ENCODE measurements around the gene TWSG1. TPM values are rescaled to one million over a fixed set of nuclear protein-coding genes. Genes with fewer than 3 reads are reported as not detected.

The TWSG1 gene
- polyA plus RNA-seq, 3 donors = 1.6 to 5.5 (median 3.9) TPM

DNA sequence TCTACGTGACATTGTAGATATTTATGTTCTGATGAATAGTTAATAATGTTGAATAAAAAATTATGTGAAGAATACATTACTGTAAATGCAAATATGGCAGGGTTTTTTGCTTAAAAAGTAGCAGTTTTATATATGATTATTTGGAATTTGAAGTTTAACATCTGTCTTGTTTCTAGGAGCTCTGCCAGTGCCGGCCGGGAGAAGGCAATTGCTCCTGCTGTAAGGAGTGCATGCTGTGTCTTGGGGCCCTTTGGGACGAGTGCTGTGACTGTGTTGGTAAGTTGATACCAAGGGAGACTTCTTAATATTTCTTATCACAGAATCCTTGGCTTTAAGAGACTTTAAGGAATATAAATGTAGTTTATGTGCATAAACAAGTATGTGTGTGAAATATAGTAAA lies 25.2 kb downstream of the TWSG1 start:
- Histone ChIP-seq H2AFZ (ENCODE audit: insufficient read depth, low read depth, low read length, poor library complexity, severe bottlenecking) (no peak overlapping the region), H3K79me2 (ENCODE audit: insufficient read depth, low read length) (no peaks in the 10 kb centered on the region), H3K4me2 (replicated peaks; ENCODE audit: extremely low read depth, low read length, poor library complexity, severe bottlenecking) (no peak overlapping the region), H3K36me3 (replicated peaks in 1 of 2; ENCODE audit: control insufficient read depth in 1 of 2, insufficient read depth in 2 of 2, low read length in 2 of 2) (no peaks in the 10 kb centered on the region), H3K4me3 (replicated peaks in 1 of 3; ENCODE audit: low read depth in 2 of 3, low read length in 3 of 3) (no peak overlapping the region), H3K27me3 (ENCODE audit: control insufficient read depth in 2 of 2, insufficient read depth in 2 of 2, low read length in 2 of 2) (no peaks in the 10 kb centered on the region), H4K20me1 (ENCODE audit: insufficient read depth, low read length) (no peaks in the 10 kb centered on the region), H3K4me1 (ENCODE audit: control insufficient read depth in 1 of 2, insufficient read depth in 2 of 2, low read length in 2 of 2) (no peaks in the 10 kb centered on the region), H3K27ac (ENCODE audit: low read depth in 1 of 2, low read length in 2 of 2) (no peak overlapping the region), H3K9ac (ENCODE audit: insufficient read depth, low read length, poor library complexity, severe bottlenecking) (no peak overlapping the region), H3K9me3 (replicated peaks in 1 of 2; ENCODE audit: control insufficient read depth in 1 of 2, insufficient read depth in 1 of 2, low read length in 2 of 2) (no peaks in the 10 kb centered on the region)
- peaks cover 8% of the 10 kb centered on the region for H3K4me1 Mint-ChIP-seq
- H3K27ac Mint-ChIP-seq = no peak overlapping the region
- peaks cover 0 to 3% (median 0%) of the 10 kb centered on the region in 3 donors for H3K27me3 Mint-ChIP-seq (ENCODE audit: low read depth in 3 of 3)
- intact Hi-C loops (cut with micrococcal nuclease) = no loop called here
- no peak for TF ChIP-seq CTCF (IDR thresholded peaks at IDR 0.05)
- no peaks in the 10 kb centered on the region for H3K9me3 Mint-ChIP-seq
- no peak for DNase-seq
- H3K4me3 Mint-ChIP-seq = no peak overlapping the region
- peaks cover 3 to 7% of the 10 kb centered on the region in 2 donors for H3K36me3 Mint-ChIP-seq
- WGBS (ENCODE audit: insufficient coverage) = 100% methylated on average over 1 of the region's 4 CpGs

- no peak for DNase-seq
- Histone ChIP-seq H3K27ac (ENCODE audit: low read depth in 1 of 2, low read length in 2 of 2) (no peak overlapping the region), H3K9ac (ENCODE audit: insufficient read depth, low read length, poor library complexity, severe bottlenecking) (no peak overlapping the region), H3K36me3 (replicated peaks in 1 of 2; ENCODE audit: control insufficient read depth in 1 of 2, insufficient read depth in 2 of 2, low read length in 2 of 2) (no peaks in the 10 kb centered on the region), H3K4me1 (ENCODE audit: control insufficient read depth in 1 of 2, insufficient read depth in 2 of 2, low read length in 2 of 2) (no peaks in the 10 kb centered on the region), H3K79me2 (ENCODE audit: insufficient read depth, low read length) (no peaks in the 10 kb centered on the region), H3K9me3 (replicated peaks in 1 of 2; ENCODE audit: control insufficient read depth in 1 of 2, insufficient read depth in 1 of 2, low read length in 2 of 2) (no peaks in the 10 kb centered on the region), H3K4me3 (replicated peaks in 1 of 3; ENCODE audit: low read depth in 2 of 3, low read length in 3 of 3) (no peak overlapping the region), H3K4me2 (replicated peaks; ENCODE audit: extremely low read depth, low read length, poor library complexity, severe bottlenecking) (no peak overlapping the region), H4K20me1 (ENCODE audit: insufficient read depth, low read length) (no peaks in the 10 kb centered on the region), H2AFZ (ENCODE audit: insufficient read depth, low read depth, low read length, poor library complexity, severe bottlenecking) (no peak overlapping the region), H3K27me3 (ENCODE audit: control insufficient read depth in 2 of 2, insufficient read depth in 2 of 2, low read length in 2 of 2) (no peaks in the 10 kb centered on the region)
- Mint-ChIP-seq H3K27me3 (ENCODE audit: low read depth in 3 of 3) (peaks cover 0 to 5% (median 0%) of the 10 kb centered on the region in 3 donors), H3K4me1 (peaks cover 8% of the 10 kb centered on the region), H3K4me3 (no peak overlapping the region), H3K27ac (peak overlapping the region in 2 of 7 donors; percentile 25 to 42), H3K36me3 (peaks cover 6 to 7% of the 10 kb centered on the region in 2 donors), H3K9me3 (no peaks in the 10 kb centered on the region)
- TF ChIP-seq CTCF (IDR thresholded peaks at IDR 0.05) = no peak
- WGBS (ENCODE audit: insufficient coverage) = no CpG with 5 or more reads among the region's 3 CpGs
- intact Hi-C loops (cut with micrococcal nuclease) = no loop called here
Observed at GRCh38 chr18:9361191-9361590, 26.6 kb downstream of the TWSG1 start.

Measured in CD14-positive monocyte (primary cell).